Activated gamma-delta T cell treated with anti-CD3 and anti-CD28 coated beads, Interleukin-2, amount 50 U/mL, for 16 hours (primary cell): Measurements from ENCODE around the gene GNAT1.
"Not testable (repeated sequence)": the region's sequence is repeated elsewhere in the genome, so short reads cannot be mapped to it uniquely, and the experiment has no call there.

ENCODE experiments used
- DNase-seq: peaks from one replicate; pipeline ENCODE4 v3.0.0-alpha.2; 2020; ENCODE audit warnings: low read depth

Gene GNAT1

GRCh38 chr3:50203809-50204803, 12.7 kb downstream of the GNAT1 start:
- DNase-seq: no peak

GRCh38 chr3:50204804-50205412, 13.5 kb downstream of the GNAT1 start, which contains the start of gene SLC38A3:
Gene SLC38A3 (plus strand): TSS chr3:50205271. CDS start chr3:50214200, 8,929 bp downstream.
- DNase-seq: no peak

- DNase-seq: no peak
Measured at GRCh38 chr3:50205413-50206276, 14.2 kb downstream of the GNAT1 start.

- DNase-seq: no peak
Measured at GRCh38 chr3:50207359-50208042, 16.1 kb downstream of the GNAT1 start.

GRCh38 chr3:50208677-50209344, 17.4 kb downstream of the GNAT1 start:
- DNase-seq: no peak

GRCh38 chr3:50210176-50210509, 18.7 kb downstream of the GNAT1 start:
- no peak for DNase-seq

- DNase-seq: no peak
Measured at GRCh38 chr3:50210510-50211367, 19.3 kb downstream of the GNAT1 start.

GRCh38 chr3:50211368-50211717, 19.9 kb downstream of the GNAT1 start:
- DNase-seq: not testable (repeated sequence)

- DNase-seq: no peak
Measured at GRCh38 chr3:50211930-50212329, 20.5 kb downstream of the GNAT1 start.

- no peak for DNase-seq
Measured at GRCh38 chr3:50212502-50212901, 21.1 kb downstream of the GNAT1 start.

- DNase-seq: no peak
Measured at GRCh38 chr3:50212971-50213370, 21.6 kb downstream of the GNAT1 start.

- DNase-seq: no peak
Measured at GRCh38 chr3:50213373-50213772, 22.0 kb downstream of the GNAT1 start.

- no peak for DNase-seq
Measured at GRCh38 chr3:50214824-50215223, 23.4 kb downstream of the GNAT1 start.

GRCh38 chr3:50215529-50215928, 24.1 kb downstream of the GNAT1 start:
- no peak for DNase-seq

GRCh38 chr3:50217681-50218080, 26.3 kb downstream of the GNAT1 start:
- DNase-seq: no peak

- no peak for DNase-seq
Measured at GRCh38 chr3:50218448-50218847, 27.0 kb downstream of the GNAT1 start.

- DNase-seq: no peak
Measured at GRCh38 chr3:50219285-50219684, 27.9 kb downstream of the GNAT1 start.

- no peak for DNase-seq
Measured at GRCh38 chr3:50220109-50220508, 28.7 kb downstream of the GNAT1 start.

GRCh38 chr3:50221051-50221410, 29.6 kb downstream of the GNAT1 start:
- no peak for DNase-seq

- no peak for DNase-seq
Measured at GRCh38 chr3:50221411-50222168, 30.2 kb downstream of the GNAT1 start.
